Endothelial cell (in vitro differentiated cells): ENCODE measurements around the gene GOLM1. TPM values are rescaled to one million over a fixed set of nuclear protein-coding genes. Genes with fewer than 3 reads are reported as not detected.

Source experiments
- DNase-seq: peaks from one replicate; pipeline ENCODE4 v3.0.0; 2021; ENCODE audit warnings: low spot score
- H3K27ac Mint-ChIP-seq: one replicate; pipeline ENCODE4 v1.8.0; 2021; ENCODE audit warnings: mixed read lengths, inconsistent platforms; ENCODE audit not compliant: unreplicated experiment
- H3K27me3 Mint-ChIP-seq: one replicate; pipeline ENCODE4 v1.8.0; 2021; ENCODE audit warnings: mild to moderate bottlenecking, moderate library complexity, mixed read lengths, inconsistent platforms; ENCODE audit not compliant: unreplicated experiment
- H3K36me3 Mint-ChIP-seq: one replicate; pipeline ENCODE4 v1.8.0; 2021; ENCODE audit warnings: mild to moderate bottlenecking, low read depth, mixed read lengths, inconsistent platforms; ENCODE audit not compliant: unreplicated experiment
- H3K4me1 Mint-ChIP-seq: one replicate; pipeline ENCODE4 v1.8.0; 2021; ENCODE audit warnings: mild to moderate bottlenecking, mixed read lengths, inconsistent platforms; ENCODE audit not compliant: unreplicated experiment
- H3K4me3 Mint-ChIP-seq: one replicate; pipeline ENCODE4 v1.8.0; 2021; ENCODE audit warnings: mild to moderate bottlenecking, mixed read lengths, inconsistent platforms; ENCODE audit not compliant: unreplicated experiment
- H3K9me3 Mint-ChIP-seq: one replicate; pipeline ENCODE4 v1.8.0; 2021; ENCODE audit warnings: mixed read lengths, inconsistent platforms; ENCODE audit not compliant: unreplicated experiment
- CTCF ChIP-seq: fragments of 200-600 bp; sonication (generic); IDR thresholded peaks from one replicate; pipeline ENCODE4 v1.5.0; 2021; ENCODE audit warnings: antibody characterized with exemption; ENCODE audit not compliant: unreplicated experiment
- total RNA-seq: library from RNA; stranded (reverse); fragmentation: NEBNext Ultra II Directional; extraction: Animal tissue kit (Norgen Biotek cat#: 25700); gene quantifications from one replicate; pipeline ENCODE4 v1.2.1, GENCODE V29; 2021; ENCODE audit not compliant: unreplicated experiment

Gene GOLM1
- total RNA-seq, 1 donor from 2014 or later, result 87.5 TPM

DNA sequence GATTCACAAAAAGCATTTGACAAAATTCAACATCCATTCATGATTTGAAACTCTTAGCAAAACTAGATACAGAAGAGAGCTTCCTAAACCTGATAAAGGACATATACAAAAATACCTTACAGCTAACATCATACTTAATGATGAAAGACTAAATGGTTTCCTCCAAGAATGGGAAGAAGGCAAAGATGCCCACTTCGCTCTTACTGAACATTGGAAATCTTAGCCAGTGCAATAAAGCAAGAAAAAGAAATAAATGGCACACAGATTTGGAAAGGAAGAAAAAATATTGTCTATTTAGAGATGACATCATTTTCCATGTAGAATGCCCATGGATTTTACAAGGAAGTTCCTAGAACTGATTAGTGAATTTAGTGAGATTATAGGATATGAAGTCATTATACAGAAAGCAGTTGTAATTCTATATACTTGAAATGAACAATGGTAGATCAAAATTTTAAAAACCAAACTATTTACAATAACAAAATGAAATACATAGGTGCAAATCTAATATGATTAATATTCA is 94.0 kb downstream of the GOLM1 start:
- no peaks in the 10 kb centered on the region for H3K27me3 Mint-ChIP-seq
- H3K27ac Mint-ChIP-seq, result no peak overlapping the region
- no peaks in the 10 kb centered on the region for H3K9me3 Mint-ChIP-seq
- no peak for TF ChIP-seq CTCF
- DNase-seq, result no peak
- H3K4me1 Mint-ChIP-seq, result no peaks in the 10 kb centered on the region
- H3K4me3 Mint-ChIP-seq, result peak overlapping the region; percentile 76
- peaks cover 40% of the 10 kb centered on the region for H3K36me3 Mint-ChIP-seq

DNA sequence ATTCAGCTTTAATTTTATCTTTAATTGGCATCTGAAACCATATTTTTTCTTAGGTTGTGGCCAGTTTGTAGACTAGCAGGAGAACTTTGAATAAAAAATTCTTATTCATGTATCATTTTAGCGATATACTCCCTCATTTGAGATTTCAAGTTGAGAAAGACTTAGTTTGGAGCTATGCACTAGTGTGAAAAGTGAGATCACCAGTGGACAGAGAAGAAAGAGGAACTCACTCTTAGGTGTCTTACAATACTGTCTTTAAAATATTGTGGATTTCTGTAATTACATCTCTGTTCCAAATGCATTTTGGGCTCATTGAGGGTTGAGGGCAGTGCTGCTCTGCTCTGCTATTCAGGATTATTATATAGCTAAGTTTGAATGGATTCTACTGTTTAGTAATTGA is 103.8 kb downstream of the GOLM1 start:
- DNase-seq, result no peak
- H3K36me3 Mint-ChIP-seq, result peaks cover 20% of the 10 kb centered on the region
- no peak for TF ChIP-seq CTCF

GRCh38 chr9:85995097-85995496 is 104.3 kb downstream of the GOLM1 start:
- Mint-ChIP-seq H3K27ac (no peak overlapping the region), H3K4me3 (no peak overlapping the region), H3K36me3 (peaks cover 21% of the 10 kb centered on the region), H3K9me3 (no peaks in the 10 kb centered on the region), H3K27me3 (no peaks in the 10 kb centered on the region), H3K4me1 (no peaks in the 10 kb centered on the region)
- no peak for DNase-seq
- TF ChIP-seq CTCF, result no peak

More for the DNA sequence above, 103.8 kb downstream of the GOLM1 start:
- H3K4me1 Mint-ChIP-seq, result no peaks in the 10 kb centered on the region
- H3K27ac Mint-ChIP-seq, result no peak overlapping the region
- no peaks in the 10 kb centered on the region for H3K27me3 Mint-ChIP-seq
- H3K4me3 Mint-ChIP-seq, result no peak overlapping the region
- no peaks in the 10 kb centered on the region for H3K9me3 Mint-ChIP-seq

GRCh38 chr9:85994191-85994590 is 105.2 kb downstream of the GOLM1 start:
- no peak for DNase-seq
- H3K27ac Mint-ChIP-seq, result no peak overlapping the region
- no peaks in the 10 kb centered on the region for H3K4me1 Mint-ChIP-seq
- peaks cover 28% of the 10 kb centered on the region for H3K36me3 Mint-ChIP-seq
- TF ChIP-seq CTCF, result no peak
- H3K4me3 Mint-ChIP-seq, result peak overlapping the region; percentile 51
- H3K9me3 Mint-ChIP-seq, result no peaks in the 10 kb centered on the region
- no peaks in the 10 kb centered on the region for H3K27me3 Mint-ChIP-seq

DNA sequence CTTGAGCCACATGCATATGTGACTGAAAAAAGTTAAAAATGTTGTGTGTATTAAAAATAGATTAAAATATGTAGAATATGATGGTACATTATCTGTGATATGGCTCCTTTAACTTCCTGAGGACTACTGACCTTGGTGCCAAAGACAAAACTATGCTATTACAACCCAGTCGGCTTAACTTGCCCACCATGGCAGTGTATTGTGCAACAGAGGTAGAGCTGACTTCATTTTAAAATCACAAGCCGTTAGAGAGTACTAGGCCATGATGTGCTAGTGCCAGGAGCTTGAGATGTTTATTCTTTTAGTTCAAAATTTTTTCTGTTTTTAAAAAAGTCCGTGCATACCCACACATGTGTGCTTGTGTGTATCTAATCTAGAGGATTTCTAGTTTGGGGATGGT is 112.1 kb downstream of the GOLM1 start:
- Mint-ChIP-seq H3K4me3 (no peak overlapping the region), H3K27ac (no peak overlapping the region), H3K36me3 (peaks cover 32% of the 10 kb centered on the region), H3K27me3 (peaks cover 1% of the 10 kb centered on the region), H3K4me1 (no peaks in the 10 kb centered on the region), H3K9me3 (no peaks in the 10 kb centered on the region)
- no peak for TF ChIP-seq CTCF
- DNase-seq, result no peak
